ENCODE data around the gene PHTF2. TPM values are rescaled to one million over a fixed set of nuclear protein-coding genes. Genes with fewer than 3 reads are reported as not detected.

The PHTF2 gene
- total RNA-seq, 2 experiments from 2014 or later = 26.9 to 62.4 TPM

- intact Hi-C loops (cut with micrococcal nuclease; ENCODE audit: unreplicated experiment) = no loop called here
- CTCF ChIA-PET (ENCODE audit: unreplicated experiment) = no interaction called here
- H3K4me1 ChIP-seq (ENCODE audit: insufficient read depth, low read length, poor library complexity, severe bottlenecking) = peaks cover 37% of the 10 kb centered on the region
- TF ChIP-seq, protein P1, sequence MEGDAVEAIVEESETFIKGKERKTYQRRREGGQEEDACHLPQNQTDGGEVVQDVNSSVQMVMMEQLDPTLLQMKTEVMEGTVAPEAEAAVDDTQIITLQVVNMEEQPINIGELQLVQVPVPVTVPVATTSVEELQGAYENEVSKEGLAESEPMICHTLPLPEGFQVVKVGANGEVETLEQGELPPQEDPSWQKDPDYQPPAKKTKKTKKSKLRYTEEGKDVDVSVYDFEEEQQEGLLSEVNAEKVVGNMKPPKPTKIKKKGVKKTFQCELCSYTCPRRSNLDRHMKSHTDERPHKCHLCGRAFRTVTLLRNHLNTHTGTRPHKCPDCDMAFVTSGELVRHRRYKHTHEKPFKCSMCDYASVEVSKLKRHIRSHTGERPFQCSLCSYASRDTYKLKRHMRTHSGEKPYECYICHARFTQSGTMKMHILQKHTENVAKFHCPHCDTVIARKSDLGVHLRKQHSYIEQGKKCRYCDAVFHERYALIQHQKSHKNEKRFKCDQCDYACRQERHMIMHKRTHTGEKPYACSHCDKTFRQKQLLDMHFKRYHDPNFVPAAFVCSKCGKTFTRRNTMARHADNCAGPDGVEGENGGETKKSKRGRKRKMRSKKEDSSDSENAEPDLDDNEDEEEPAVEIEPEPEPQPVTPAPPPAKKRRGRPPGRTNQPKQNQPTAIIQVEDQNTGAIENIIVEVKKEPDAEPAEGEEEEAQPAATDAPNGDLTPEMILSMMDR (conservative IDR thresholded peaks at IDR 0.05; ENCODE audit: low read length) = no peak
- TF ChIP-seq EZH2phosphoT487 (IDR thresholded peaks at IDR 0.05; ENCODE audit: borderline replicate concordance, low read depth, low read length) = no peak
- H3K4me2 ChIP-seq (ENCODE audit: low read length) = 0 out of 2 replicates have a peak overlapping the region, but pooled peaks have one; percentile 3
- no peaks in the 10 kb centered on the region for H3K9me3 ChIP-seq (ENCODE audit: low read length)
- no peak overlapping the region for H2AFZ ChIP-seq (ENCODE audit: low read length)
- DNase-seq (ENCODE audit: low spot score) = no peak
- H4K20me1 ChIP-seq (ENCODE audit: insufficient read depth, low read length) = no peaks in the 10 kb centered on the region
- no peak overlapping the region for H3K27ac ChIP-seq (ENCODE audit: low read depth, low read length, poor library complexity, severe bottlenecking)
- BruUV-seq (replicated peaks) = no TSS peak
- no peak overlapping the region for H3K4me3 ChIP-seq (ENCODE audit: low read depth, low read length, poor library complexity, severe bottlenecking)
- POLR2A ChIA-PET = interaction anchor here (0.8 to 3.7 kb wide), 3 partner anchors 9 to 234 kb away, joined by 3 to 34 read pairs (median 4); partner anchors contain the start of genes PHTF2 and TMEM60
- H3K9me2 ChIP-seq (ENCODE audit: insufficient read depth, low read length) = no peaks in the 10 kb centered on the region
- H3K36me3 ChIP-seq (ENCODE audit: insufficient read depth, low read length) = peaks cover 51% of the 10 kb centered on the region
- no peaks in the 10 kb centered on the region for H3K79me2 ChIP-seq (ENCODE audit: insufficient read depth, low read depth, low read length)
These were observed 133.3 kb downstream of the PHTF2 start for GRCh38 chr7:77931841-77932240.

- no peaks in the 10 kb centered on the region for H3K9me2 ChIP-seq (ENCODE audit: insufficient read depth, low read length)
- ChIA-PET CTCF (ENCODE audit: unreplicated experiment) (interaction anchor here (0.9 kb wide), 1 partner anchor 13 kb away, joined by 3 read pairs; no protein-coding TSS in a partner anchor), POLR2A (interaction anchor here (0.6 to 3.7 kb wide), 9 partner anchors 10 to 159 kb away, joined by 3 to 34 read pairs (median 5); no protein-coding TSS in a partner anchor)
- H3K36me3 ChIP-seq (ENCODE audit: insufficient read depth, low read length) = peaks cover 41% of the 10 kb centered on the region
- no peak for TF ChIP-seq EZH2phosphoT487 (IDR thresholded peaks at IDR 0.05; ENCODE audit: borderline replicate concordance, low read depth, low read length)
- TF ChIP-seq, protein P1 (conservative IDR thresholded peaks at IDR 0.05; ENCODE audit: low read length) = no peak
- H2AFZ ChIP-seq (ENCODE audit: low read length) = no peak overlapping the region
- H3K4me1 ChIP-seq (ENCODE audit: insufficient read depth, low read length, poor library complexity, severe bottlenecking) = peaks cover 42% of the 10 kb centered on the region
- intact Hi-C loops (cut with micrococcal nuclease; ENCODE audit: unreplicated experiment) = no loop called here
- H3K9me3 ChIP-seq (ENCODE audit: low read length) = no peaks in the 10 kb centered on the region
- DNase-seq (ENCODE audit: low spot score) = no peak
- H3K79me2 ChIP-seq (ENCODE audit: insufficient read depth, low read depth, low read length) = no peaks in the 10 kb centered on the region; the same call in 1 of the 2 replicates
- no peak overlapping the region for H3K4me3 ChIP-seq (ENCODE audit: low read depth, low read length, poor library complexity, severe bottlenecking)
- BruUV-seq (replicated peaks) = no TSS peak
- no peaks in the 10 kb centered on the region for H4K20me1 ChIP-seq (ENCODE audit: insufficient read depth, low read length)
- no peak overlapping the region for H3K4me2 ChIP-seq (ENCODE audit: low read length)
- no peak overlapping the region for H3K27ac ChIP-seq (ENCODE audit: low read depth, low read length, poor library complexity, severe bottlenecking)
These were observed 134.8 kb downstream of the PHTF2 start for GRCh38 chr7:77933394-77933793.

DNA sequence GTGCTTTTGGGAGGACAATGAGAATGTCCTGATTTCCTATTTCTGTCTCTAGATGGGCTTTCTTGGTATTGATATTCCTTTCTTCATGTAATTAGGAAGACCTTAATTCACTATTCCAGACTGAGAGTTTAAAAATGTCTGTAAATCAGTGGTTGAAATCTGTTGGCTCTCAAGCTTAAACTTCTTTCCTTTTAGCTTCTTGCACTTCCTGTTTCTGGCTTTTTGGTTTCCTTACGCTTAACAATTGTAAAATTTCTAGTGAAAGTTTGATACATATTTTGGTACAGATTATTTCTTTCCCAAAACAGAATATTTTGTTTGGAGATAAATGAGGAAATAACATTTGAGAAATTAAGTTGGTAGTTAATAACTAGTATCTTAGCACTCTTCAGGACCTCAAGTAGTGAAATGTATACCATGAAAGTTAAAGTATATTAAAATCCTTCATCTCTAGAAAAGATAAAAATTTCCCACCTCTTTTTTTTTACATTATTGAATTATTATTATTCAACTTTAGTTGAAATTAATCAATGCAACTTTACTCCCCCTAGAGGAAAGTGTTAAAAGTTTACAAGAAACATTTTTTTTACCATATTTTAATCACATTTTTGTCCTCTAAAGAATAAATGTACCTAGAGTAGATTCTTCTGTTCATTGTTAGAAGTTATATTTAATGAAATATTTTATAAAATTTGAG, 137.2 kb downstream of the PHTF2 start:
- Histone ChIP-seq H4K20me1 (ENCODE audit: insufficient read depth, low read length) (no peaks in the 10 kb centered on the region), H3K79me2 (ENCODE audit: insufficient read depth, low read depth, low read length) (no peaks in the 10 kb centered on the region; the same call in 1 of the 2 replicates), H3K9me2 (ENCODE audit: insufficient read depth, low read length) (no peaks in the 10 kb centered on the region), H3K4me3 (ENCODE audit: low read depth, low read length, poor library complexity, severe bottlenecking) (no peak overlapping the region), H3K9me3 (ENCODE audit: low read length) (no peaks in the 10 kb centered on the region), H3K36me3 (ENCODE audit: insufficient read depth, low read length) (peaks cover 24% of the 10 kb centered on the region; the same call in 1 of the 2 replicates), H3K4me2 (ENCODE audit: low read length) (peak overlapping the region; percentile 37), H3K4me1 (ENCODE audit: insufficient read depth, low read length, poor library complexity, severe bottlenecking) (peaks cover 50% of the 10 kb centered on the region), H3K27ac (ENCODE audit: low read depth, low read length, poor library complexity, severe bottlenecking) (peak overlapping the region; percentile 40), H2AFZ (ENCODE audit: low read length) (no peak overlapping the region)
- ChIA-PET CTCF (ENCODE audit: unreplicated experiment) (no interaction called here), POLR2A (interaction anchor here (0.7 to 1.0 kb wide), 4 partner anchors 112 to 329 kb away, joined by 3 to 7 read pairs (median 3); no protein-coding TSS in a partner anchor)
- TF ChIP-seq, protein P1 (conservative IDR thresholded peaks at IDR 0.05; ENCODE audit: low read length) = peak; percentile 84
- no peak for TF ChIP-seq EZH2phosphoT487 (IDR thresholded peaks at IDR 0.05; ENCODE audit: borderline replicate concordance, low read depth, low read length)
- no TSS peak for BruUV-seq (replicated peaks)
- DNase-seq (ENCODE audit: low spot score) = peak; percentile 30
- intact Hi-C loops (cut with micrococcal nuclease; ENCODE audit: unreplicated experiment) = loop anchor here (2.0 kb wide), 3 partner anchors 29 to 175 kb away; partner anchors contain the start of genes PHTF2 and TMEM60

All from OCI-LY7 (cell line).